Neutrophil (primary cell): ENCODE results near the gene SHQ1.

Experiments
- H3K27ac ChIP-seq: fragments of 200-600 bp; sonication (generic); 2 replicates; pipeline ENCODE4 v1.5.1; 2016; ENCODE audit warnings: mild to moderate bottlenecking, moderate library complexity
- H3K27me3 ChIP-seq: fragments of 200-600 bp; sonication (generic); 2 replicates; pipeline ENCODE4 v1.6.0; 2016; ENCODE audit warnings: mild to moderate bottlenecking
- H3K36me3 ChIP-seq: fragments of 200-600 bp; sonication (generic); 2 replicates; pipeline ENCODE4 v1.5.1; 2017
- H3K4me1 ChIP-seq, 2 experiments: fragments of 200-600 bp in 1 of 2; sonication (generic) in 1 of 2; 1 replicate in 1 of 2; 2 replicates in 1 of 2; pipeline versions ENCODE4 v1.5.1 to v1.6.1; 2013 to 2016; ENCODE audit warnings: low read depth in 1 of 2, low read length in 1 of 2, mild to moderate bottlenecking in 1 of 2, moderate library complexity in 1 of 2; ENCODE audit not compliant: control insufficient read depth in 1 of 2, insufficient read depth in 1 of 2
- H3K4me3 ChIP-seq, 2 experiments: fragments of 200-600 bp in 1 of 2; sonication (generic) in 1 of 2; 1 replicate in 1 of 2; 2 replicates in 1 of 2; pipeline ENCODE4 v1.5.1; 2013 to 2016; ENCODE audit warnings: low read depth in 1 of 2, low read length in 1 of 2, mild to moderate bottlenecking in 1 of 2, moderate library complexity in 1 of 2
- H3K9me3 ChIP-seq: fragments of 200-600 bp; sonication (generic); 2 replicates; pipeline ENCODE4 v1.5.1; 2016
- CTCF ChIP-seq: fragments of 200-600 bp; sonication (generic); IDR thresholded peaks from 2 replicates; pipeline ENCODE4 v1.5.1; 2016; ENCODE audit warnings: antibody characterized with exemption

SHQ1 gene

GRCh38 chr3:72768481-72768880, 79.8 kb downstream of the SHQ1 start:
- TF ChIP-seq CTCF: no peak
- no peaks in the 10 kb centered on the region for H3K9me3 ChIP-seq
- no peak overlapping the region for H3K27ac ChIP-seq
- H3K4me3 ChIP-seq: no peak overlapping the region
- no peaks in the 10 kb centered on the region for H3K27me3 ChIP-seq
- no peaks in the 10 kb centered on the region for H3K36me3 ChIP-seq
- no peaks in the 10 kb centered on the region for H3K4me1 ChIP-seq

GRCh38 chr3:72768006-72768441, 80.2 kb downstream of the SHQ1 start:
- Histone ChIP-seq H3K4me3 (no peak overlapping the region), H3K4me1 (no peaks in the 10 kb centered on the region), H3K27me3 (no peaks in the 10 kb centered on the region), H3K27ac (no peak overlapping the region), H3K9me3 (no peaks in the 10 kb centered on the region), H3K36me3 (no peaks in the 10 kb centered on the region)
- TF ChIP-seq CTCF: no peak

GRCh38 chr3:72766866-72767265, 81.4 kb downstream of the SHQ1 start:
- TF ChIP-seq CTCF: no peak
- no peaks in the 10 kb centered on the region for H3K27me3 ChIP-seq
- no peaks in the 10 kb centered on the region for H3K4me1 ChIP-seq
- H3K4me3 ChIP-seq: no peak overlapping the region
- H3K27ac ChIP-seq: no peak overlapping the region
- H3K9me3 ChIP-seq: no peaks in the 10 kb centered on the region
- no peaks in the 10 kb centered on the region for H3K36me3 ChIP-seq

GRCh38 chr3:72763751-72764440, 84.3 kb downstream of the SHQ1 start:
- Histone ChIP-seq H3K4me1 (no peaks in the 10 kb centered on the region), H3K27ac (no peak overlapping the region), H3K4me3 (no peak overlapping the region), H3K36me3 (no peaks in the 10 kb centered on the region), H3K9me3 (no peaks in the 10 kb centered on the region), H3K27me3 (no peaks in the 10 kb centered on the region)
- TF ChIP-seq CTCF: no peak

GRCh38 chr3:72761410-72761809, 86.8 kb downstream of the SHQ1 start:
- Histone ChIP-seq H3K36me3 (no peaks in the 10 kb centered on the region), H3K4me1 (peaks cover 7 to 11% of the 10 kb centered on the region in 2 experiments), H3K4me3 (no peak overlapping the region), H3K27ac (no peak overlapping the region), H3K9me3 (no peaks in the 10 kb centered on the region), H3K27me3 (no peaks in the 10 kb centered on the region)
- no peak for TF ChIP-seq CTCF
